ENCODE data around the gene USP7. TPM values are rescaled to one million over a fixed set of nuclear protein-coding genes. Genes with fewer than 3 reads are reported as not detected.

USP7 gene
- total RNA-seq, 1 experiment from 2014 or later = 148 TPM

DNA sequence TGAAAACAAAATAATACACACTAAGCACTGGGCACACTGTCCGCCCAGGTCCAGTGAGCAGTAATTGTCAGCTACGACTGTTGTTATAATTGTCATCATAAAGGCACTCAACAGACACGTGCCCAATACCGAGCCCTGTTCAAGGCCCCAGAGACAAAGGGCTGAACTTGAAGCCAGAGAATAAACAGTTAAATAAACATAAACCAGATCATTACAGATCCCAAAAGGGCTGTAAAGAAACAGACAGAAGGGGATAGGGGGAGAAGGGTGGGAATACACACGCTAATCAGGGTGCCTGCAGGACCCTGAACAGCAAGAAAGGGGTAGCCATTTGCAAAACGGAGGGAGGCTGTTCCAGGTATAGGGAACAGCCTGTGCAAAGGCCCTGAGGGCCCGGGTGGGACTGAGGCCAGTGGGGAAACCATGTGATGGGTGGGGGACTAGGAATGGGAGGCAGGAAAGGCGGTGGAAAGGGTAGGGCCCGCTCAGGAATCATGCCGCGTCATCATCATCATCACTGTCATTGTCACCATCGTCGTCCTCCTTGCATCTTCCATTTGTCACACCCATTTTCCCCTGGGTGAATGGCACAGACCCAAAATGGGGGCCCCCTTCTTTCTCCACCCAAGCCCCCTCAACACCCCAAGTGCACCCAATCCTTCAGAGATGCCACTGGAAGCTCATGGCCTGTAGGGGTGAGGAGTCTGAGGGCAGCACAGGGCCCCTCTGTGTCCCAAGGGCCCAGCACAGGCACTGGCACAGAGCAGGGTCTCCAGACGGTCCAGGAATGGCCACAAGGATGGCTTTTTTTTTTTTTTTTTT, 101.2 kb downstream of the USP7 start:
- H3K27me3 Mint-ChIP-seq (ENCODE audit: insufficient read depth, unreplicated experiment) = no peaks in the 10 kb centered on the region
- H3K4me1 ChIP-seq = peaks cover 67% of the 10 kb centered on the region
- H3K27ac Mint-ChIP-seq (ENCODE audit: unreplicated experiment) = peak overlapping the region; percentile 79
- ChIA-PET POLR2A (no interaction called here), CTCF (interaction anchor here (1.1 to 1.7 kb wide), 5 partner anchors 11 to 74 kb away, joined by 4 to 15 read pairs (median 7); no protein-coding TSS in a partner anchor)
- H3K36me3 Mint-ChIP-seq (ENCODE audit: insufficient read depth, unreplicated experiment) = peaks cover 80% of the 10 kb centered on the region
- TF ChIP-seq, protein P1, sequence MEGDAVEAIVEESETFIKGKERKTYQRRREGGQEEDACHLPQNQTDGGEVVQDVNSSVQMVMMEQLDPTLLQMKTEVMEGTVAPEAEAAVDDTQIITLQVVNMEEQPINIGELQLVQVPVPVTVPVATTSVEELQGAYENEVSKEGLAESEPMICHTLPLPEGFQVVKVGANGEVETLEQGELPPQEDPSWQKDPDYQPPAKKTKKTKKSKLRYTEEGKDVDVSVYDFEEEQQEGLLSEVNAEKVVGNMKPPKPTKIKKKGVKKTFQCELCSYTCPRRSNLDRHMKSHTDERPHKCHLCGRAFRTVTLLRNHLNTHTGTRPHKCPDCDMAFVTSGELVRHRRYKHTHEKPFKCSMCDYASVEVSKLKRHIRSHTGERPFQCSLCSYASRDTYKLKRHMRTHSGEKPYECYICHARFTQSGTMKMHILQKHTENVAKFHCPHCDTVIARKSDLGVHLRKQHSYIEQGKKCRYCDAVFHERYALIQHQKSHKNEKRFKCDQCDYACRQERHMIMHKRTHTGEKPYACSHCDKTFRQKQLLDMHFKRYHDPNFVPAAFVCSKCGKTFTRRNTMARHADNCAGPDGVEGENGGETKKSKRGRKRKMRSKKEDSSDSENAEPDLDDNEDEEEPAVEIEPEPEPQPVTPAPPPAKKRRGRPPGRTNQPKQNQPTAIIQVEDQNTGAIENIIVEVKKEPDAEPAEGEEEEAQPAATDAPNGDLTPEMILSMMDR (IDR thresholded peaks at IDR 0.05; ENCODE audit: insufficient read depth in 1 of 2, low read depth in 1 of 2, low read length in 1 of 2, severe bottlenecking in 1 of 2, unreplicated experiment in 1 of 2) = no peak
- no peaks in the 10 kb centered on the region for H3K27me3 ChIP-seq (replicated peaks; ENCODE audit: control insufficient read depth, insufficient read depth, low read length)
- H3K4me1 Mint-ChIP-seq (ENCODE audit: low read depth, unreplicated experiment) = peaks cover 22% of the 10 kb centered on the region
- DNase-seq = no peak
- no peak overlapping the region for H3K4me3 ChIP-seq (ENCODE audit: low read depth, low read length)
- no TSS peak for BruUV-seq (replicated peaks)
- H3K9me3 ChIP-seq = no peaks in the 10 kb centered on the region
- H3K9me3 Mint-ChIP-seq (ENCODE audit: unreplicated experiment) = no peaks in the 10 kb centered on the region
- peak overlapping the region; percentile 31 for H3K4me3 Mint-ChIP-seq (ENCODE audit: unreplicated experiment)
- intact Hi-C loops (cut with micrococcal nuclease; ENCODE audit: unreplicated experiment) = loop anchor here (1.0 to 5.0 kb wide), 2 partner anchors 18 to 185 kb away; no protein-coding TSS in a partner anchor
- no peaks in the 10 kb centered on the region for H3K36me3 ChIP-seq (ENCODE audit: control insufficient read depth, insufficient read depth, low read length)

DNA sequence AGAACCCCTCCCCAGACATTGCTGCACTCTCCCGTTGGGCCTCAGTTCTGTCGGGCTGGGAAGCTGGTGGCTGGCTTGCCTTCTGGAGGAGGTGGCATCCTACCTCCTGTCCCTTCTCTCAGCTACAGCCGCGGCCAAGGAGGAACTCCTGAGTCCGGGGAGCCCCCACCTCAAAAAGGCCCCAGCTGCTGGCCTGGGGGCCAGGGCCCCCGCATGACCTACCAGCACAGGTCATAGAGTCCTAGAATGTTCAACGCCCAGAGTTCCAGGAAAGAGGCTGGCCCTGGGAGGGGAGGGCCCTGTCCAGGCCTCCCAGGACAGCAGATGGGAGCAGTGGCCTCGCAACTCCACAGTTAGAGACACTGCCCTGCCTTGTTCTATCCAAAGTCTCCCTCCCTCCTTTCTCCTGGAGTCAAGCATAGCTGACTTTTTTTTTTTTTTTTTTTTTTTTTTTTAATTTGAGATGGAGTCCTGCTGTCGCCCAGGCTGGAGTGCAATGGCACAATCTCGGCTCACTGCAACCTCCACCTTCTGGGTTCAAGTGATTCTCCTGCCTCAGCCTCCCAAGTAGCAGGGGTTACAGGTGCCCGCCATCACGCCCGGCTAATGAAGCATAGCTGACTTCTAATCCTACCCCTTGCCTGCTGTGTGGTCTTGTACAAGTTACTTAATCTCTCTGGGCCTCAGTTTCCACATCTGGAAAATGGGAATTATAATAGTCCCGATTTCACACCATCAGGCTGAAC, 102.0 kb downstream of the USP7 start:
- Mint-ChIP-seq H3K27ac (ENCODE audit: unreplicated experiment) (peak overlapping the region; percentile 83), H3K4me3 (ENCODE audit: unreplicated experiment) (peak overlapping the region; percentile 31), H3K4me1 (ENCODE audit: low read depth, unreplicated experiment) (peaks cover 22% of the 10 kb centered on the region), H3K36me3 (ENCODE audit: insufficient read depth, unreplicated experiment) (peaks cover 84% of the 10 kb centered on the region), H3K27me3 (ENCODE audit: insufficient read depth, unreplicated experiment) (no peaks in the 10 kb centered on the region), H3K9me3 (ENCODE audit: unreplicated experiment) (no peaks in the 10 kb centered on the region)
- ChIA-PET POLR2A (no interaction called here), CTCF (interaction anchor here (1.1 kb wide), 1 partner anchor 18 kb away, joined by 4 read pairs; no protein-coding TSS in a partner anchor)
- intact Hi-C loops (cut with micrococcal nuclease; ENCODE audit: unreplicated experiment) = loop anchor here (5.0 kb wide), 1 partner anchor 184 kb away; no protein-coding TSS in a partner anchor
- no peaks in the 10 kb centered on the region for H3K9me3 ChIP-seq
- H3K27me3 ChIP-seq (replicated peaks; ENCODE audit: control insufficient read depth, insufficient read depth, low read length) = no peaks in the 10 kb centered on the region
- TF ChIP-seq, protein P1 (IDR thresholded peaks at IDR 0.05; ENCODE audit: insufficient read depth in 1 of 2, low read depth in 1 of 2, low read length in 1 of 2, severe bottlenecking in 1 of 2, unreplicated experiment in 1 of 2) = no peak
- peaks cover 62% of the 10 kb centered on the region for H3K4me1 ChIP-seq
- peak in 1 of 2 experiments; percentile 20 for DNase-seq
- BruUV-seq (replicated peaks) = no TSS peak
- no peaks in the 10 kb centered on the region for H3K36me3 ChIP-seq (ENCODE audit: control insufficient read depth, insufficient read depth, low read length)
- no peak overlapping the region for H3K4me3 ChIP-seq (ENCODE audit: low read depth, low read length)
